Renal cortical epithelial cell (primary cell): ENCODE measurements around the gene TMEM196. TPM values are rescaled to one million over a fixed set of nuclear protein-coding genes. Genes with fewer than 3 reads are reported as not detected.
"Not testable (repeated sequence)": the region's sequence is repeated elsewhere in the genome, so short reads cannot be mapped to it uniquely, and the experiment has no call there.

Experiments
- DNase-seq: peaks from one replicate; pipeline ENCODE4 v3.0.0-alpha.2; 2011; ENCODE audit warnings: low read depth
- total RNA-seq: library from RNA; depleted of rRNA; stranded (reverse); fragments of >200 nt; gene quantifications from 2 replicates; pipeline ENCODE4 v1.2.3, GENCODE V29; 2014

Gene TMEM196
- total RNA-seq, 1 donor from 2014 or later = 1.2 TPM

DNA sequence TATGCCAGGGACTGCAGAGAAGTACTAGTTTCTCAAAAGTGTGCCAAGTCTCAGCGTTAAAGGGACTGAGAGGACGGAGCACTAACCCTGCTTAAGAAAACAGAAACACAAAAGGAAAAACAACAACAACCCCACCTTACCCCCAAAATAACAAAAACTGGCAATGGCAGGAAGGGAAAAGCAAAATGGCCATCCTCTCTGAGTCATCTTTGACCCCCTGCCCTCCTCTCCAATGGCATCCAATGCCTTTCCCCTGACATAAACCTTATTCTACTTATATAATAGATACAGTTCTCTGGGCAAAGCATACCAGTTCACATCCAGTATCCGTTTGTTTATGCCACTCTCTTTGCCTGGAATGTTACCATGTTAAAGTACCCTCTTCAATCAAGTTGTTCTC, 66.2 kb downstream of the TMEM196 start:
- DNase-seq = peak; percentile 6

DNA sequence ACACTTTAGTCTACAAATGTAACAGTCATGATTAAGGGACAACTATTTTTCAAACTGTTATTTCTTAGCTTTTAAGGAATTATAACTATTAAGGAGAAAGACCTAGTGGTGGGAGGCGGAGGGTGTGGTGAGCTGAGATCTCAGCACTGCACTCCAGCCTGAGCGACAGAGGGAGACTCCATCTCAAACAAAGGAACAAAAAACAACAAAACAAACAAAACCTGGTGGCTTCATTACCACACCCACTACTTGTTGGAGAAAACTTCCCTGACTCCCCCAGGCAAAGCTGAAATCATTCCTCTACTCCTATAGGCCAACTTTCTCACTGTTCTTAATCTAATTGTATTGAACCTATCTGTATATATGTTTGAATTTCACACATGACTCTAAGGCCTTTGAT, 67.8 kb downstream of the TMEM196 start:
- no peak for DNase-seq

DNA sequence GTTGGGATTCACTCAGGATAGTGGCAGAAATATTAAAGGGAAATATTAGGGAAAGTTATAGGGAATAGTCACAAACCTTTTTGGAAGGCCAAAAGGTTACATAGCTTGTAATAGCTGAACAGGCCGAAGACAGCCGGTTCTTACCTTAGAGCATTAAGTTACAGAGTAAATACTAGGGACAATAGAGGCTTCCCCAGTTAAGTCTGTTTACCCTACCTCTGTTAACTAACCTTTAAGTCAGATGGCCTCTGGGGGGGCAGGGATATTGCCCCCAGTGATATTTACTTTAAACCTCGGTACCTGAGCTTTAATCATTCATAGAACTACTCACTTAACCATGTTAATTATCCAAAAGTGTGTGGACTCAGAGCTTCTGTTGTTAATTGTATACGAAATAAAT, 71.9 kb downstream of the TMEM196 start:
- no peak for DNase-seq

DNA sequence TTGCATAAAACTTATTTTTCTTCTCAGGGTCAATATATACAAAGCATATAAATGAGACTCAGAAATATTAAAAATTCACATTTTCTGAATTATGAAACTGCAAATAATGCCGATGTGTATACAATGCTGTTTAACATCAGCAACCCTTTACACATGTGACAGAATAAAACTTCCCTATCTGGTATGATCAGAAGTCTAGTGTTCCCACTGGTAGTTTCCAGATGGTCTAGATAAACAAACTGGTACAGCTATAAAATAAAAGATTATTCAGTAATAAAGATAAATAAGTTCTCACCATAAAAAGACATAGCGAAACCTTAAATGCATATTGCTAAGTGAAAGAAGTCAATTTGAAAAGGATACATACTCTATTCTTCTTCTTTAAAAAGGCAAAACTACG, 72.5 kb downstream of the TMEM196 start:
- no peak for DNase-seq

DNA sequence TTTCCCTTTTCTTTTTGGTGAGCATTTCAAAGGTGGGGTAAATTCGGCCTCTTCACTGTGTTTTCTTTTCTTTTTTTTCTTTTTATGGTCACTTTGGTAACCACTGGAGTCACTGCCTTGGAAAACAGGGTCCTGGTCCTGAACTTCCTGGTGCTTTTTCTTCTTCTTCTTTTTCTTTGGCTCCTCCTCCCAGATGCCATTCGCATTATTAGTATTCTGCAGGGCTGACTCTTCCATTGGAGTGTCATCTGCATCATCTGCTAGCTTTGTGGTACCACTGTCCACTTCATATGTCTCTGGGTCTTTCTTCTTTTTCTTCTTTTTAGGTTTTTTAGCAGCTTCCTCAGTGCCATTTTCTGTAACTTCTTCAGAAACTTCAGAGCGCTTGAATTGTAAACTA, 75.1 kb downstream of the TMEM196 start:
- DNase-seq = no peak

DNA sequence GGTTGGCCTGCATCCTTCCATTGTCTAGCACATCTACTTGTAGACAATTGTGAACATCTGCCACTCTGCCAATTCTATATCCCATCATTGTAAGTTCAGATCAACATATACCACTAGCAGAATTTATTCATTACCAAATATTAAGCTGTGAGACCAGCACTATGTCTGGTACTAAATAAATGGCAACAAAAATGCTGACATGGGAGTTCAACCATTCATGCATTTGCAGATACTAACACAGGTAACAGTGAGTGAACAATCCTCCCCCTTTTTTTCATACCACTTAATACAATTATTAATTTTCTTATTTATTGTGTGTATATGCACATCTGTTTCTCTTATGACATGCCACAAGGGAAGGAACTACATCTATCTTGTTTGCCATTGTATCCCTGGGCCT, 76.5 kb downstream of the TMEM196 start:
- DNase-seq = no peak

DNA sequence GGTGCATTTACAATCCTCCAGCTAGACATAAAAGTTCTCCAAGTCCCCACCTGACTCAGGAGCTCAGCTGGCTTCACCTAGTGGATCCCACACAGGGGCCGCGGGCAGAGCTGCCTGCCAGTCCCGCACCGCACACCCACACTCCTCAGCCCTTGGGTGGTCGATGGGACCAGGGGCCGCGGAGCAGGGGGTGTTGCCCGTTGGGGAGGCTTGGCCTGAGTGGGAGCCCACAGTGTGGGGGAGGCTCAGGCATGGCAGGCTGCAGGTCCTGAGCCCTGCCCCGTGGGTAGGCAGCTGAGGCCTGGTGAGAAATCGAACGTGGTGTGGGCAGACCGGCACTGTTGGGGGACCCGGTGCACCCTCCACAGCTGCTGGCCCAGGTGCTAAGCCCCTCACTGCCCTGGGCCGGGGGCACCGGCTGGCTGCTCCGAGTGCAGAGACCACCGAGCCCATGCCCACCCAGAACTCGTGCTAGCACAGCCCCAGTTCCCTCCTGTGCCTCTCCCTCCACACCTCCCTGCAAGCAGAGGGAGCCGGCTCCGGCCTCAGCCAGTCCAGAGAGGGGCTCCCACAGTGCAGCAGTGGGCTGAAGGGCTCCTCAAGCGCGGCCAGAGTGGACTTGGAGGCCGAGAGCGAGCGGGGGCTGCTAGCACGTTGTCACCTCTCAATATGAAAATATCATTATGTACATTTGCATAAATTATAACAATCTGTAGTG, 81.1 kb downstream of the TMEM196 start:
- DNase-seq = no peak

DNA sequence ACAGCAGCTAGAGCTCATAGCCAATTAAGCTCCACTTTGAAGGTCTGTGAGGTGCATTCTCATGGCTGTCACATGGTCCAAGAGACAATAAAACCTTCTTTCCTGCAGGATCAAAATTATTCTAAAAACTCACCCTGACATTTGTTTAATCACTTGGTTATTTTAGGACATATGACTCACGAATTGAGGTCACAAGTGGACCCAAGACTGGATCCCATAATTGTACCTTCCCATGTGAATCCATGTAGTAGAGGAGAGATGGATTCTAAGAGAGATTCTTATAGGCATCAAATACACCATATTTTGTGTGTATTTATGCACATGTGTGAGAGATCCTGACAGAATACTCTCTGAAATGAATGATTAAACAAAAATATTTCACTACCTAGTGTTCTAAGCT, 82.7 kb downstream of the TMEM196 start:
- no peak for DNase-seq

DNA sequence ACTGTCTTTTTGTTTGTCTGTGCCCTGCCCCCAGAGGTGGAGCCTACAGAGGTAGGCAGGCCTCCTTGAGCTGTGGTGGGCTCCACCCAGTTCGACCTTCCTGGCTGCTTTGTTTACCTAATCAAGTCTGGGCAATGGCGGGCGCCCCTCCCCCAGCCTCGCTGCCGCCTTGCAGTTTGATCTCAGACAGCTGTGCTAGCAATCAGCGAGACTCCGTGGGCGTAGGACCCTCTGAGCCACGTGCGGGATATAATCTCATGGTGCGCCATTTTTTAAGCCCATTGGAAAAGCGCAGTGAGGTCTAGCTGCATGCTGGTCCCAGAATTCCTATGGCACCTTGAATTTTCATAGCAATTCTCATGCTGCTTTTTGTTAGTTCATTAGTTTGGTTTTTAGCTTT, 84.3 kb downstream of the TMEM196 start:
- DNase-seq = not testable (repeated sequence)

DNA sequence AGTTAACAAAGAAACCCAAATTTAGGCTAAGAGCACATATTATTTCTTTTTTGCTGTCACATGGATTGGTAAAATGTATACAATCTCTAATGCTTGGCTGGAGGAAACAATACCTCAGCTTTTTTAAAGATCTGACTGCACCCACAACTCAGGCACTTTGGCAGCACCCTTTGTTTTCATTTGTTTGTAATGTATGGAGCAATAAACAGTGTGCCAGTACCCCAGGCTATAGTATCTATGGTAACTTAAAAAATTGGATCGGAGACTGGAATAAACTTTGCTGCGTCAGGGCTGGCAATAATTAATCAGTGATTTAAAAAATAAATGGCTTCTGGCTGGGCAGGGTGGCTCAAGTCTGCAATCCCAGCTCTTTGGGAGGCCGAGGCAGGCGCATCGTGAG, 91.8 kb downstream of the TMEM196 start:
- DNase-seq = peak; percentile 42

DNA sequence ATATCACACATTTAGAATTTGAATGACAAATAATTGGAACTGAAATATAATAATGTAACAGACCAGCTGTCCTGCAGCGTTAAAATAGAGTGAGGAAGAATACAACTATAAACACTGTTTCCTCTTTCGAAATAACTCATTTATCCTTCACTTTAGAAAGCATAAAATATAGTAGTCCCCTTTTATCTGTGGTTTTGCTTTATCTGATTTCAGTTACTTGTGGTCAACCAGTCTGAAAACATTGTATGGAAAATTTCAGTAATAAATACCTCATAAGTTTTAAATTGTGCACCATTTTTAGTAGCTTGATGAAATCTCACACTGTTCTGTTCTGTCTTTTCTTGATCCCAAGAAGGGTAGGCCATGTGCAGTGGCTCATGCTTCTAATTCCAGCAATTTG, 96.2 kb downstream of the TMEM196 start:
- DNase-seq = no peak

DNA sequence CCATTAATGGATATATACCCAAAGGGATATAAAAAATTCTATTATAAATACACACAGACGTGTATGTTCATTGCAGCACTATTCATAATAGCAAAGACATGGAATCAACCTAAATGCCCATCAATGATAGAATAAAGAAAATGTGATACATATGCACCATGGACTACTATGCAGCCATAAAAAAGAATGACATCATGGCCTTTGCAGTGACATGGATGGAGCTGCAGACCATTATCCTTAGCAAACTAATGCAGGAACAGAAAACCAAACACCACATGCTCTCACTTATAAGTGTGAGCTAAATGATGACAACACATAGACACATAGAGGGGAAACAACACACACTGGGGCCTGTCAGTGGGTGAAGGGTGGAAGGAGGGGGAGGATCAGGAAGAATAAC, 97.6 kb downstream of the TMEM196 start:
- no peak for DNase-seq

DNA sequence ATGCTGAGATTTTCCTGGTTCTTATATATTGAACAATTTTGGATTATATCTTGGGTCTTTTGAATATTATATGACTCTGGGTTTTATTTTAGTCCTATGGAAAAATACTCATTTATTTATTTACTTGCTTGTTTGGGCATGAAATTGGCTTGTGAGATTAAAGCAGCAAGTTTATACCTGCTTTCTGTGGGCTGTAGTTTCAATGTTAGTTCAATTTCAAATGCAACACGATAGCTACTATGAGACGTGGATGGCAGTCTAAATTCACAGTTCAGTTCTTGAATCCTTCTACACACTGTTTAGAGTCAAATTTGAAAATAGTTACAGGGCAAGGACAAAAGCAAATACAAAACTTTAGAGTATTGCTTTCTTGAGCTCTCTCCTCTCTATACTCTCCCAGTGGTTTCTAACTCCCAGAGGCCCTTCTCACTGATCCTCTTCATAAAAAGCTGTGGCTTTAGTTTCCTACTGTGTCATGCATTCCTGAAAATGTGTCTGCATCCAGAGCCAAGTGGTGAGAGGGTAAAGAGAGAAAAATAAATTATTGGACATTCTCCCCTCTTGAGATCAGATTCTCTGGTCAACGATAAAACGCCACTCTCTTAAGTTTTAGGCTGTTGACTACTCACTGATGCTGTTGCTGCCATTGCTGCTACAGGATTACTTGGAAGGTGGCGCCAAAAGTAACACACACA, 99.0 kb downstream of the TMEM196 start:
- DNase-seq = no peak

DNA sequence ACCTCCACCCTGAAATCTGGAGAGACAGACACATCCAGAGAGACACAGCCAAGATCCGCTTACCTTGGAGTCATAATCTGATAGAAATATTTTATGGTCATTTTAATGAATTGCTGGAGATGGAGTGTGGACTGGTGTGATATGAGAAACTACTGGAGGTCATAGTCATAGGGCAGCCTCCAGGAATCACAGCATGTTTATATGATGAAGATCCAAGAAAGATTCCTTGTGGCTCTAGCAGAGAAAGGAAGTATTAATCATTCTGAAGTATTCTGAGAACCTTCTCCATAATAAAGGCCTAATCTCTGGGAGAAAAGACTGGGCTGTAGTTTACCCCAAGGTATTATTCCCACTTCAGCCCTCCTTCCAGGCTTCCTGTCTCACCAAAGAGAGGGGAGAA, 102.6 kb downstream of the TMEM196 start:
- DNase-seq = no peak

Other genes with a start within 250 kb of the TMEM196 start
- 29.9 and 33.9 TPM in 2 replicates for gene POLR1F, start 64.6 kb downstream of the TMEM196 start, total RNA-seq